Heart right ventricle (tissue), 16 donors: Measurements from ENCODE around the gene NELL1. TPM values are rescaled to one million over a fixed set of nuclear protein-coding genes. Genes with fewer than 3 reads are reported as not detected.

Experiments
- ATAC-seq, 8 donors: fragments of 200-7000 bp; cut with Tn5 transposase; one replicate each; pipeline ENCODE4 v1.9.1; 2020; ENCODE audit warnings: mild to moderate bottlenecking in 8 of 8, moderate library complexity in 8 of 8, moderate number of reproducible peaks in 1 of 8
- DNase-seq, 2 donors: peaks; one replicate each; pipeline ENCODE4 v3.0.0-alpha.2; 2020
- H3K27ac ChIP-seq, 10 donors: fragments of 200-600 bp; sonication (generic) in 2 of 10; one replicate each; pipeline versions ENCODE4 v1.5.0 to v1.8.0; 2020 to 2022; ENCODE audit warnings: mild to moderate bottlenecking in 3 of 10
- H3K27me3 ChIP-seq, 7 donors: fragments of 200-600 bp; one replicate each; pipeline ENCODE4 v1.8.0; 2021 to 2022; ENCODE audit warnings: mild to moderate bottlenecking in 2 of 7
- H3K36me3 ChIP-seq, 9 donors: fragments of 200-600 bp; sonication (generic) in 1 of 9; one replicate each; pipeline versions ENCODE4 v1.5.0 to v1.8.0; 2020 to 2022; ENCODE audit warnings: mild to moderate bottlenecking in 2 of 9
- H3K4me1 ChIP-seq, 9 donors: fragments of 200-600 bp; sonication (generic) in 1 of 9; one replicate each; pipeline versions ENCODE4 v1.5.0 to v1.8.0; 2020 to 2022; ENCODE audit warnings: mild to moderate bottlenecking in 4 of 9
- H3K4me3 ChIP-seq, 10 donors: fragments of 200-600 bp; sonication (generic) in 2 of 10; one replicate each; pipeline versions ENCODE4 v1.5.0 to v1.8.0; 2020 to 2022; ENCODE audit warnings: mild to moderate bottlenecking in 7 of 10, moderate library complexity in 2 of 10
- H3K9me3 ChIP-seq, 11 donors: fragments of 200-600 bp in 10 of 11; sonication (generic) in 2 of 11; one replicate each; pipeline versions ENCODE4 v1.5.0 to v1.8.0; 2013 to 2022; ENCODE audit warnings: mild to moderate bottlenecking in 2 of 11, control low read depth in 1 of 11, moderate library complexity in 1 of 11
- WGBS, 2 donors: extraction: QIAGEN DNeasy Blood & Tissue Kit; methylation state at CpG; one replicate each; pipeline ENCODE4 v1.1.7; 2013; ENCODE audit warnings: inconsistent platforms in 1 of 2; 5-methylcytosine and 5-hydroxymethylcytosine counted together
- intact Hi-C, 10 donors: fragments of 100-400 bp; cut with DNase I; formaldehyde crosslinking; loops; one replicate each; pipeline versions ENCODE4 v1.11.1 to v1.14.2; 2022
- polyA plus RNA-seq, 2 donors: library from polyadenylated mRNA; stranded (reverse); fragments of 200-250 nt; gene quantifications; one replicate each; pipeline ENCODE4 v1.2.3, GENCODE V29; 2013
- total RNA-seq, 10 donors: library from RNA; stranded (reverse); fragmentation: NEBNext Ultra II Directional in 3 of 10; extraction: Animal tissue kit (Norgen Biotek cat#: 25700) in 3 of 10; gene quantifications; one replicate each; pipeline versions ENCODE4 v1.2.1 to v1.2.4, GENCODE V29; 2021 to 2023
- TF ChIP-seq, protein P1 (sequence below), 9 donors: fragments of 200-600 bp; sonication (generic) in 2 of 9; IDR thresholded peaks; one replicate each; pipeline versions ENCODE4 v1.5.0 to v1.8.0; 2021 to 2022; ENCODE audit warnings: antibody characterized with exemption in 9 of 9, mild to moderate bottlenecking in 5 of 9, moderate library complexity in 1 of 9
- donor health status: Arrhythmogenic right ventricular cardiomyopathy.
- donor health status: ischemic (EF 13 %, LVEDD 7.1; RV severe dilation, severe dysfunction).
- donor health status: healthy with polysubstance abuse.
- donor health status: DM: no; HTN: yes; CAD: no.
- donor health status: DM: no; HTN: no; CAD: no.
- donor health status: ischemic (EF 25% LVEDD 6.9; RV normal size, moderate dysfunction).
- donor health status: ischemic (EF 25% LVEDD 5.7; RV mildly dilated, moderate dysfunction).
- donor health status: healthy.
- donor health status: DM: yes; HTN: yes; CAD: no.
- donor health status: Ischemic cardiomyopathy.
- donor health status: ischemic (EF 35%, LVEDD 5.7; RV mildly dilated, moderate dysfunction).
- donor health status: nonischemic (EF 11% LVEDD 7.7; RV severe dilation, severe dysfunction).
- donor health status: DM: yes; HTN: yes; CAD: no.
- donor health status: PGD.
- donor health status: ischemic (EF 29% LVEDD 5.4; RV normal size, mild dysfunction).
- donor health status: nonischemic (EF 23%, LVEDD 6.1; RV moderate dilation, normal function).

NELL1 gene
- total and polyA plus RNA-seq, 12 donors: not detected

DNA sequence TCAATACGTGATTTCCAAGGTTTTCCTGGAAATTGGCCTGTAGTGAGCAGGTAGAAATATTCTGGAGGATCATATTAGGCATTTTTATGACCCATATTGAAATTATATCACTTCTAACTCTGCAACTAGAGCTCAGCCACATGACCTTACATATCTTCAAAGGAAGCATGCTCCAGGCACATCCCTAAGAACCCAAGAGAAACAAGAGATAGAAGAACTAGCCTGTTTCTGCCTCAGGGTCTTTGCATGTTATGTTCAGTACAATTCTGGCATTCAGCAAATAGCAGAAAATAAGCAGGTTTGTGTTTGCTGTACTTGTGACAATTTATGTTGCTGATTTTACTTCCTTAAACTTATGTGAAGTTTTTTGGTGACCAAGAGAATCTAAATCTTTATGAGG, 859.8 kb downstream of the NELL1 start:
- H3K27me3 ChIP-seq: no peaks in the 10 kb centered on the region
- no peaks in the 10 kb centered on the region for H3K4me1 ChIP-seq
- H3K4me3 ChIP-seq: no peak overlapping the region
- TF ChIP-seq, protein P1, sequence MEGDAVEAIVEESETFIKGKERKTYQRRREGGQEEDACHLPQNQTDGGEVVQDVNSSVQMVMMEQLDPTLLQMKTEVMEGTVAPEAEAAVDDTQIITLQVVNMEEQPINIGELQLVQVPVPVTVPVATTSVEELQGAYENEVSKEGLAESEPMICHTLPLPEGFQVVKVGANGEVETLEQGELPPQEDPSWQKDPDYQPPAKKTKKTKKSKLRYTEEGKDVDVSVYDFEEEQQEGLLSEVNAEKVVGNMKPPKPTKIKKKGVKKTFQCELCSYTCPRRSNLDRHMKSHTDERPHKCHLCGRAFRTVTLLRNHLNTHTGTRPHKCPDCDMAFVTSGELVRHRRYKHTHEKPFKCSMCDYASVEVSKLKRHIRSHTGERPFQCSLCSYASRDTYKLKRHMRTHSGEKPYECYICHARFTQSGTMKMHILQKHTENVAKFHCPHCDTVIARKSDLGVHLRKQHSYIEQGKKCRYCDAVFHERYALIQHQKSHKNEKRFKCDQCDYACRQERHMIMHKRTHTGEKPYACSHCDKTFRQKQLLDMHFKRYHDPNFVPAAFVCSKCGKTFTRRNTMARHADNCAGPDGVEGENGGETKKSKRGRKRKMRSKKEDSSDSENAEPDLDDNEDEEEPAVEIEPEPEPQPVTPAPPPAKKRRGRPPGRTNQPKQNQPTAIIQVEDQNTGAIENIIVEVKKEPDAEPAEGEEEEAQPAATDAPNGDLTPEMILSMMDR (IDR thresholded peaks at IDR 0.05): no peak
- ATAC-seq (no peak), DNase-seq (no peak)
- H3K36me3 ChIP-seq: no peaks in the 10 kb centered on the region
- WGBS, 2 donors: 50 to 54% methylated on average over 1 of the region's 1 CpG
- no peak overlapping the region for H3K27ac ChIP-seq
- H3K9me3 ChIP-seq: no peaks in the 10 kb centered on the region
- intact Hi-C loops: no loop called here

DNA sequence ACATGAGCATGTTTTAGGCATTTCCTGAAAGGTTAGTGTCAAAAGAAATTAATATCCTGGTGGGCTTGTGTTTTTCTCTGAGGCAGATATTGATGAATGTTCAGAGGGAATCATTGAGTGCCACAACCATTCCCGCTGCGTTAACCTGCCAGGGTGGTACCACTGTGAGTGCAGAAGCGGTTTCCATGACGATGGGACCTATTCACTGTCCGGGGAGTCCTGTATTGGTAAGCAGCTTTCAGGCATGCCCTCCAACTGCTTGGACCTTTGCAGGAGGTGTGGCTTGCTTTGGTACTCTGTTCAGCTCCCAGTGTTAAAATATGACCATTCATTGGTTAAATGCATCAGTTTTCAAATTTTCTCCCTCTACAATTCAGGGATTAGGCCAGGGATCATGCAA, 864.9 kb downstream of the NELL1 start:
- ATAC-seq: no peak
- WGBS, 2 donors: 73 to 79% methylated on average over 5 of the region's 5 CpGs
- TF ChIP-seq, protein P1 (IDR thresholded peaks at IDR 0.05): no peak
- no peak overlapping the region for H3K27ac ChIP-seq
- no peak overlapping the region for H3K4me3 ChIP-seq
- no peaks in the 10 kb centered on the region for H3K27me3 ChIP-seq
- no peaks in the 10 kb centered on the region for H3K9me3 ChIP-seq
- H3K4me1 ChIP-seq: no peaks in the 10 kb centered on the region
- DNase-seq: no peak
- intact Hi-C loops: no loop called here
- no peaks in the 10 kb centered on the region for H3K36me3 ChIP-seq

DNA sequence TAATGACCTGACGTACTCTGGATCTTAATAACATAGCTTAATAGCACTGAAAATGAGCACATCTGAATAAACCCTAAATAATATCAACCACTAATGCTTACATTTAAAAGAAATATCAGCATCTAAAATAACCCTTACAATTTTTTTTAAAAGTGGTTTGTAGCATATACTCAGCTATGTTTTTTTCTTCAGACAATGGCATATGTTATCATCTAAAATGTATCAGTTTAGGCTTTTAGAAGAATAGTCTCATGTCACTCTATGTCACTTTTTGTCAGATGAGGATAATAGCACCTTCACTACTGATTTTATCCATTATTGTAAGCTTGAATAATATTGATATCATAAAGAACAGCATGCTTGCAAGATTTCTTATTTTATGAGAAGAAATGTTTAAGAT, 868.6 kb downstream of the NELL1 start:
- intact Hi-C loops: no loop called here
- no peaks in the 10 kb centered on the region for H3K27me3 ChIP-seq
- 63 to 75% methylated on average over 1 of the region's 1 CpG for WGBS, 2 donors
- DNase-seq (no peak), ATAC-seq (no peak)
- H3K4me3 ChIP-seq: no peak overlapping the region
- TF ChIP-seq, protein P1 (IDR thresholded peaks at IDR 0.05): no peak
- no peaks in the 10 kb centered on the region for H3K9me3 ChIP-seq
- no peaks in the 10 kb centered on the region for H3K4me1 ChIP-seq
- no peak overlapping the region for H3K27ac ChIP-seq
- no peaks in the 10 kb centered on the region for H3K36me3 ChIP-seq

DNA sequence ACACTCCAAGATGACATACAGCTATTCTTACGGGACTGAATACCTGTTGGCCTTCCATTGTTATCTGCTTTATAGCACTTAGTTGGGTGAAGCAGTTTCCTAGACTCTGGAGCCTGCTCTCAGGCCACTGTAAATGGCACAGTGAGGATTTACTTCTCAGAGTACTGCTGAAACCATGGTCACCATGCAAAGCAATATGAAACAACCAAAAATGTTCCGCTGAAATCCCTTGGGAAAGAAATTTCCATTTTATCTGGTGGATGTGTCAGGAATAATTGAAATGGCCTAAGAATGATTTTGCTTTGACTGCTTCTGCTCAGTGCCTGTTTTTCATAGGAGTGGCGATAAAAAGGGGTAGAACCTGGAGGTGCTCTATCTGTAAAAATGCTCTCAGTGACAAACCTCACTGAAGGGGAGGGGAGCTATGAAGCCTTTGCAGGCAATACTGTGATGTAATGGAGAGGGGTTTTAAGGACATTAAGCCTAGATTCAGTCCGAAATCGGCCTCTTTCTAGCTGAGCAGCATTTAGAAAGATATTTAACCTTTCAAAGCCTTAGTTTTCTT, 871.9 kb downstream of the NELL1 start:
- TF ChIP-seq, protein P1 (IDR thresholded peaks at IDR 0.05): no peak
- DNase-seq: no peak
- Histone ChIP-seq H3K27me3 (no peaks in the 10 kb centered on the region), H3K4me3 (no peak overlapping the region), H3K9me3 (no peaks in the 10 kb centered on the region), H3K4me1 (no peaks in the 10 kb centered on the region), H3K27ac (no peak overlapping the region), H3K36me3 (no peaks in the 10 kb centered on the region)
- WGBS, 2 donors: 72 to 81% methylated on average over 5 of the region's 5 CpGs
- intact Hi-C loops: no loop called here
- ATAC-seq: no peak
